H7 (cell line): ENCODE data around the gene FCRLA. TPM values are rescaled to one million over a fixed set of nuclear protein-coding genes. Genes with fewer than 3 reads are reported as not detected.

Experiments
- total RNA-seq: library from RNA; depleted of rRNA; stranded (reverse); fragments of >200 nt; shearing (Covaris generic); gene quantifications from 2 replicates; pipeline ENCODE4 v1.2.3, GENCODE V29; 2014; rRNA removed

FCRLA gene
- total RNA-seq, 1 experiment from 2014 or later = not detected

Other genes starting within 250 kb of the FCRLA start
- gene FCGR2A, start 201.8 kb upstream of the FCRLA start, total RNA-seq = not detected in 2 replicates
- gene HSPA6, start 182.7 kb upstream of the FCRLA start, total RNA-seq = 0.04 TPM in 1 of 2 replicates, not detected in the other
- not detected in 2 replicates for gene FCGR3A, start 157.4 kb upstream of the FCRLA start, total RNA-seq
- not detected in 2 replicates for gene FCGR3B, start 76.1 kb upstream of the FCRLA start, total RNA-seq
- gene FCGR2B, start 44.1 kb upstream of the FCRLA start, total RNA-seq = not detected in 2 replicates
- gene FCRLB, start 14.3 kb downstream of the FCRLA start, total RNA-seq = 0.55 and 0.74 TPM in 2 replicates
- 38.1 and 42.8 TPM in 2 replicates for gene DUSP12, start 42.6 kb downstream of the FCRLA start, total RNA-seq
- gene ATF6, start 59.1 kb downstream of the FCRLA start, total RNA-seq = 13.4 and 17.8 TPM in 2 replicates